Loucy (cell line): ENCODE measurements around the gene NLGN1.

Experiments
- H2AFZ ChIP-seq: fragments of 200-600 bp; sonication (generic); 2 replicates; pipeline ENCODE4 v1.6.0; 2016; ENCODE audit warnings: antibody characterized with exemption, mild to moderate bottlenecking, low read length, moderate library complexity
- H3F3A ChIP-seq: fragments of 200-600 bp; 2 replicates; pipeline ENCODE4 v1.6.0; 2016; ENCODE audit warnings: antibody characterized with exemption, low read depth, mild to moderate bottlenecking
- H3K27me3 ChIP-seq: fragments of 200-600 bp; sonication (generic); 2 replicates; pipeline ENCODE4 v1.6.1; 2014; ENCODE audit warnings: low read length, mild to moderate bottlenecking; ENCODE audit not compliant: insufficient read depth, poor library complexity, severe bottlenecking
- H3K36me3 ChIP-seq: fragments of 200-600 bp; sonication (generic); 2 replicates; pipeline ENCODE4 v1.6.1; 2016; ENCODE audit warnings: low read length; ENCODE audit not compliant: insufficient read depth
- H3K4me1 ChIP-seq: fragments of 200-600 bp; sonication (generic); 2 replicates; pipeline ENCODE4 v1.5.1; 2014; ENCODE audit warnings: low read length, mild to moderate bottlenecking; ENCODE audit not compliant: insufficient read depth, poor library complexity, severe bottlenecking
- H3K4me2 ChIP-seq: fragments of 200-600 bp; sonication (generic); 2 replicates; pipeline ENCODE4 v1.6.0; 2014; ENCODE audit warnings: antibody characterized with exemption, low read length, low read depth, mild to moderate bottlenecking; ENCODE audit not compliant: poor library complexity, severe bottlenecking
- H3K4me3 ChIP-seq: fragments of 200-600 bp; sonication (generic); 2 replicates; pipeline ENCODE4 v1.5.1; 2014; ENCODE audit warnings: low read length, mild to moderate bottlenecking, mixed read lengths; ENCODE audit not compliant: poor library complexity, severe bottlenecking
- H3K79me2 ChIP-seq: fragments of 200-600 bp; sonication (generic); 2 replicates; pipeline ENCODE4 v1.6.1; 2014; ENCODE audit warnings: low read length; ENCODE audit not compliant: insufficient read depth
- H3K9ac ChIP-seq: fragments of 200-600 bp; sonication (generic); 2 replicates; pipeline ENCODE4 v1.6.0; 2014; ENCODE audit warnings: mild to moderate bottlenecking, low read depth, low read length, moderate library complexity; ENCODE audit not compliant: poor library complexity, severe bottlenecking
- H3K9me2 ChIP-seq: fragments of 200-600 bp; sonication (generic); replicated peaks from 2 replicates; pipeline ENCODE4 v1.6.1; 2016; ENCODE audit warnings: low read depth, low read length, mixed read lengths
- H3K9me3 ChIP-seq: fragments of 200-600 bp; sonication (generic); 2 replicates; pipeline ENCODE4 v1.6.1; 2014; ENCODE audit warnings: mild to moderate bottlenecking, antibody characterized with exemption, low read length, low read depth; ENCODE audit not compliant: insufficient read depth
- H4K20me1 ChIP-seq: fragments of 200-600 bp; sonication (generic); 2 replicates; pipeline ENCODE4 v1.6.0; 2014; ENCODE audit warnings: antibody characterized with exemption, low read length, mild to moderate bottlenecking; ENCODE audit not compliant: insufficient read depth, poor library complexity, severe bottlenecking
- CTCF ChIP-seq: fragments of 200-600 bp; sonication (generic); conservative IDR thresholded peaks from 2 replicates; pipeline ENCODE4 v1.5.1; 2014; ENCODE audit warnings: mild to moderate bottlenecking, antibody characterized with exemption, low read length
- EZH2phosphoT487 ChIP-seq: fragments of 200-600 bp; IDR thresholded peaks from 2 replicates; pipeline ENCODE4 v1.6.1; 2018; ENCODE audit warnings: antibody characterized with exemption, mild to moderate bottlenecking, moderate library complexity, borderline replicate concordance

NLGN1 gene

GRCh38 chr3:174329321-174329720 lies 931.8 kb downstream of the NLGN1 start:
- H3K4me2 ChIP-seq: no peak overlapping the region
- H4K20me1 ChIP-seq: no peaks in the 10 kb centered on the region
- H3K27me3 ChIP-seq: no peaks in the 10 kb centered on the region
- no peaks in the 10 kb centered on the region for H3K4me1 ChIP-seq
- no peaks in the 10 kb centered on the region for H3K9me2 ChIP-seq
- H3K9me3 ChIP-seq: no peaks in the 10 kb centered on the region
- TF ChIP-seq CTCF (no peak), EZH2phosphoT487 (no peak)
- no peak overlapping the region for H2AFZ ChIP-seq
- no peak overlapping the region for H3K9ac ChIP-seq
- no peak overlapping the region for H3K4me3 ChIP-seq
- no peaks in the 10 kb centered on the region for H3F3A ChIP-seq
- H3K36me3 ChIP-seq: no peaks in the 10 kb centered on the region
- H3K79me2 ChIP-seq: no peaks in the 10 kb centered on the region

GRCh38 chr3:174330303-174330702 lies 932.8 kb downstream of the NLGN1 start:
- Histone ChIP-seq H3K9ac (no peak overlapping the region), H3K9me3 (no peaks in the 10 kb centered on the region), H3K4me3 (no peak overlapping the region), H4K20me1 (no peaks in the 10 kb centered on the region), H3F3A (no peaks in the 10 kb centered on the region), H3K79me2 (no peaks in the 10 kb centered on the region), H2AFZ (no peak overlapping the region), H3K4me1 (no peaks in the 10 kb centered on the region), H3K9me2 (no peaks in the 10 kb centered on the region), H3K4me2 (no peak overlapping the region), H3K27me3 (no peaks in the 10 kb centered on the region), H3K36me3 (no peaks in the 10 kb centered on the region)
- TF ChIP-seq CTCF (no peak), EZH2phosphoT487 (no peak)

GRCh38 chr3:174331095-174331800 lies 933.7 kb downstream of the NLGN1 start:
- H3K4me3 ChIP-seq: no peak overlapping the region
- H3K9me3 ChIP-seq: no peaks in the 10 kb centered on the region
- H3K4me1 ChIP-seq: no peaks in the 10 kb centered on the region
- H3K27me3 ChIP-seq: no peaks in the 10 kb centered on the region
- TF ChIP-seq EZH2phosphoT487 (no peak), CTCF (no peak)
- no peaks in the 10 kb centered on the region for H3K36me3 ChIP-seq
- no peak overlapping the region for H3K9ac ChIP-seq
- no peaks in the 10 kb centered on the region for H3F3A ChIP-seq
- H3K9me2 ChIP-seq: no peaks in the 10 kb centered on the region
- no peaks in the 10 kb centered on the region for H3K79me2 ChIP-seq
- no peak overlapping the region for H3K4me2 ChIP-seq
- H4K20me1 ChIP-seq: no peaks in the 10 kb centered on the region
- H2AFZ ChIP-seq: no peak overlapping the region
